Endothelial cell of umbilical vein (primary cell): ENCODE results near the gene PAQR7. TPM values are rescaled to one million over a fixed set of nuclear protein-coding genes. Genes with fewer than 3 reads are reported as not detected.

Source experiments
- BruUV-seq: library from RNA; stranded (reverse); fragments of 400-500 nt; replicated peaks from 2 replicates; lab custom pipeline; 2021; lab: Mats Ljungman, UMichigan
- CTCF ChIA-PET: fragments of 300-600, 350-600 bp; sonication (Branson Sonifier 250); formaldehyde crosslinking; loops from one replicate; lab custom pipeline; 2021; ENCODE audit warnings: antibody characterized with exemption, inconsistent platforms; lab: Charles Lee
- POLR2A ChIA-PET: fragments of 300-600, 350-600 bp; sonication (Branson Sonifier 250); formaldehyde crosslinking; loops from one replicate; lab custom pipeline; 2021; ENCODE audit warnings: antibody characterized with exemption, inconsistent platforms; lab: Charles Lee
- DNase-seq: peaks from one replicate; pipeline ENCODE4 v3.0.0-alpha.2; 2011; ENCODE audit warnings: low read depth, low spot score
- FAIRE-seq: peaks from 2 replicates; lab custom pipeline; 2011; peaks lifted over from hg19 to GRCh38; lab: Jason Lieb, UNC
- H2AFZ ChIP-seq: 2 replicates; pipeline ENCODE4 v1.6.0; 2012; ENCODE audit warnings: low read depth, low read length, control low read depth, inconsistent platforms
- H3K27ac ChIP-seq: 2 replicates; pipeline ENCODE4 v1.5.1; 2011; ENCODE audit warnings: low read depth, mild to moderate bottlenecking, control low read depth, low read length, moderate library complexity; ENCODE audit not compliant: insufficient read depth
- H3K27me3 ChIP-seq, 2 experiments: 2 replicates each; pipeline versions ENCODE4 v1.6.0 to v1.6.1; 2011; ENCODE audit warnings: low read length in 2 of 2, mixed read lengths in 1 of 2; ENCODE audit not compliant: control insufficient read depth in 2 of 2, insufficient read depth in 2 of 2
- H3K36me3 ChIP-seq, 2 experiments: 2 replicates in 1 of 2; 3 replicates in 1 of 2; pipeline ENCODE4 v1.5.1; 2011; ENCODE audit warnings: low read length in 2 of 2, mild to moderate bottlenecking in 1 of 2, moderate library complexity in 1 of 2; ENCODE audit not compliant: control insufficient read depth in 2 of 2, insufficient read depth in 2 of 2; ENCODE audit errors: extremely low read depth in 1 of 2
- H3K4me1 ChIP-seq: 3 replicates; pipeline ENCODE4 v1.5.1; 2011; ENCODE audit warnings: mild to moderate bottlenecking, low read length; ENCODE audit not compliant: control insufficient read depth, insufficient read depth; ENCODE audit errors: extremely low read depth
- H3K4me2 ChIP-seq: 2 replicates; pipeline ENCODE4 v1.6.1; 2011; ENCODE audit warnings: low read length, control low read depth, mixed read lengths; ENCODE audit not compliant: insufficient read depth
- H3K4me3 ChIP-seq, 3 experiments: fragments of 200-600 bp in 1 of 3; sonication (generic), shearing (Covaris generic) in 1 of 3; replicated peaks in 1 of 3; 2 replicates each; pipeline ENCODE4 v1.5.1; 2011 to 2016; ENCODE audit warnings: control low read depth in 3 of 3, low read length in 3 of 3, mild to moderate bottlenecking in 2 of 3, inconsistent platforms in 1 of 3, low read depth in 1 of 3, moderate library complexity in 1 of 3; ENCODE audit not compliant: insufficient read depth in 1 of 3
- H3K79me2 ChIP-seq: 2 replicates; pipeline ENCODE4 v1.6.0; 2012; ENCODE audit warnings: low read length, inconsistent platforms; ENCODE audit not compliant: control insufficient read depth, insufficient read depth
- H3K9ac ChIP-seq: replicated peaks from 2 replicates; pipeline ENCODE3; 2011; ENCODE audit warnings: low read length, control low read depth; ENCODE audit not compliant: insufficient read depth; ENCODE audit errors: extremely low read depth
- H3K9me1 ChIP-seq: replicated peaks from 3 replicates; pipeline ENCODE4 v1.6.0; 2011; ENCODE audit warnings: mild to moderate bottlenecking, low read length; ENCODE audit not compliant: control insufficient read depth, insufficient read depth; ENCODE audit errors: extremely low read depth
- H3K9me3 ChIP-seq: replicated peaks from 2 replicates; pipeline ENCODE4 v1.5.1; 2012; ENCODE audit warnings: low read length, inconsistent platforms; ENCODE audit not compliant: control insufficient read depth, insufficient read depth
- H4K20me1 ChIP-seq: replicated peaks from 2 replicates; pipeline ENCODE3; 2011; ENCODE audit warnings: mild to moderate bottlenecking, low read length; ENCODE audit not compliant: control insufficient read depth, insufficient read depth; ENCODE audit errors: extremely low read depth
- CTCF ChIP-seq, 2 donors: IDR thresholded peaks; 1 replicate in 1 of 2; 2 replicates in 1 of 2; pipeline ENCODE4 v1.5.1; 2011; ENCODE audit warnings: low read length in 2 of 2, mild to moderate bottlenecking in 2 of 2, moderate library complexity in 2 of 2, control low read depth in 1 of 2, inconsistent platforms in 1 of 2, low read depth in 1 of 2; ENCODE audit not compliant: insufficient read depth in 1 of 2; ENCODE audit errors: extremely low read depth in 1 of 2
- EZH2 ChIP-seq: IDR thresholded peaks from 2 replicates; pipeline ENCODE4 v1.6.1; 2012; ENCODE audit warnings: borderline replicate concordance, low read depth, mild to moderate bottlenecking, moderate library complexity, low read length, inconsistent platforms; ENCODE audit not compliant: severe bottlenecking
- FOS ChIP-seq: IDR thresholded peaks from 2 replicates; pipeline ENCODE4 v1.6.1; 2011; ENCODE audit warnings: mild to moderate bottlenecking, low read length, moderate library complexity, borderline replicate concordance; ENCODE audit not compliant: insufficient read depth
- GATA2 ChIP-seq: IDR thresholded peaks from 2 replicates; pipeline ENCODE4 v1.7.0; 2011; ENCODE audit warnings: low read depth, mild to moderate bottlenecking, moderate library complexity, mixed read lengths, low read length; ENCODE audit not compliant: insufficient read length, insufficient read depth
- JUN ChIP-seq: IDR thresholded peaks from 2 replicates; pipeline ENCODE4 v1.6.1; 2011; ENCODE audit warnings: borderline replicate concordance, low read depth; ENCODE audit not compliant: insufficient read length, insufficient read depth
- MAX ChIP-seq: IDR thresholded peaks from 2 replicates; pipeline ENCODE4 v1.6.1; 2011; ENCODE audit not compliant: insufficient read depth, insufficient read length
- MYC ChIP-seq: IDR thresholded peaks from one replicate; pipeline ENCODE4 v1.6.1; 2011; ENCODE audit warnings: mild to moderate bottlenecking, low read depth, low read length
- POLR2A ChIP-seq: IDR thresholded peaks from 2 replicates; pipeline ENCODE4 v1.6.1; 2012; ENCODE audit warnings: low read depth, mild to moderate bottlenecking, control low read depth, low read length
- POLR2AphosphoS5 ChIP-seq: IDR thresholded peaks from 2 replicates; pipeline ENCODE4 v1.6.1; 2012; ENCODE audit warnings: low read depth, mild to moderate bottlenecking, control low read depth, low read length, moderate library complexity; ENCODE audit not compliant: insufficient read depth
- dilution Hi-C: fragments of 300-500 bp; cut with MboI; formaldehyde crosslinking; loops from one replicate; pipeline ENCODE4 v1.15.0; 2019; ENCODE audit warnings: low sequenced_read_pairs; ENCODE audit not compliant: extremely low pct_ligation_motif_present
- intact Hi-C: fragments of 100-400 bp; cut with micrococcal nuclease; formaldehyde crosslinking; loops from one replicate; pipeline ENCODE4 v1.10.0; 2022
- polyA plus RNA-seq, 4 experiments: library from polyadenylated mRNA; depleted of rRNA in 3 of 4; stranded (reverse) in 3 of 4; unstranded in 1 of 4; fragments of >200 nt; gene quantifications; 2 replicates each; pipeline versions ENCODE4 v1.2.1 to v1.2.3, GENCODE V29; 2011 to 2012; ENCODE audit warnings: missing spikeins in 1 of 4
- total RNA-seq: library from RNA; stranded (reverse); gene quantifications from 2 replicates; pipeline ENCODE4 v1.2.3, GENCODE V29; 2021

Gene PAQR7
- total and polyA plus RNA-seq, 2 donors (not counting 3 experiments of a cell fraction or from before 2014, with no cell fraction given), result 8.4 to 10.8 TPM

- intact Hi-C loops, result loop anchor here (1.0 to 10.0 kb wide), 6 partner anchors 7 to 249 kb away; partner anchors contain the start of genes FAM110D, PAFAH2 and PDIK1L
- H3K4me1 ChIP-seq, result peaks cover 17% of the 10 kb centered on the region
- DNase-seq (peak; percentile 93), FAIRE-seq (peak; percentile 85)
- H3K9me3 ChIP-seq, result no peaks in the 10 kb centered on the region
- TF ChIP-seq MAX (peak; percentile 99), CTCF (IDR thresholded peaks at IDR 0.05; ENCODE audit: extremely low read depth in 1 of 2, insufficient read depth in 1 of 2, low read depth in 1 of 2, low read length in 2 of 2) (no peak), POLR2A (peak; percentile 98), GATA2 (no peak), EZH2 (no peak), FOS (no peak), MYC (no peak), POLR2AphosphoS5 (peak; percentile 99), JUN (no peak)
- H3K4me3 ChIP-seq, result peak within 1 kb of the TSS; percentile 73 to 96 (median 88)
- ChIA-PET POLR2A (interaction anchor here (0.7 to 1.6 kb wide), 5 partner anchors 10 to 92 kb away, joined by 3 to 20 read pairs (median 4); partner anchors contain the start of gene PAFAH2), CTCF (interaction anchor here (1.1 to 15.3 kb wide), 3 partner anchors 11 to 92 kb away, joined by 4 to 404 read pairs (median 44); partner anchors contain the start of gene PAFAH2)
- BruUV-seq, result no TSS peak
- H4K20me1 ChIP-seq, result no peaks in the 10 kb centered on the region
- H3K9ac ChIP-seq, result peak within 1 kb of the TSS; percentile 89
- peaks cover 3 to 4% of the 10 kb centered on the region in 2 experiments for H3K27me3 ChIP-seq
- peak within 1 kb of the TSS; percentile 96 for H3K4me2 ChIP-seq
- peak within 1 kb of the TSS; percentile 94 for H2AFZ ChIP-seq
- peaks cover 36% of the 10 kb centered on the region for H3K79me2 ChIP-seq
- peaks cover 8 to 19% of the 10 kb centered on the region in 2 experiments for H3K36me3 ChIP-seq
- H3K27ac ChIP-seq, result peak within 1 kb of the TSS; percentile 71
- H3K9me1 ChIP-seq, result no peaks in the 10 kb centered on the region
- dilution Hi-C loops, result no loop called here
Measured at GRCh38 chr1:25905680-25906643, 30.5 kb upstream of the PAQR7 start, which contains the start of gene STMN1. Gene STMN1 (minus strand): TSS chr1:25906419. CDS start chr1:25904676, 1,743 bp downstream.
